Embryonic facial prominence (tissue), 1 donor: Measurements from ENCODE around the gene TNFAIP8.

Experiments used
- DNase-seq: peaks from one replicate; pipeline ENCODE4 v3.0.0-alpha.2; 2016; ENCODE audit errors: extremely low spot score

Gene TNFAIP8

GRCh38 chr5:119346394-119346793, 9.4 kb upstream of the TNFAIP8 start:
- DNase-seq: no peak

GRCh38 chr5:119347574-119347973, 8.2 kb upstream of the TNFAIP8 start:
- DNase-seq: no peak

- DNase-seq: peak; percentile 61
Observed at GRCh38 chr5:119347991-119348390, 7.8 kb upstream of the TNFAIP8 start.

- no peak for DNase-seq
Observed at GRCh38 chr5:119353213-119353612, 2.6 kb upstream of the TNFAIP8 start.

GRCh38 chr5:119353686-119354366, 2.0 kb upstream of the TNFAIP8 start:
- no peak for DNase-seq

GRCh38 chr5:119354537-119355243, 1.1 kb upstream of the TNFAIP8 start:
- DNase-seq: no peak

GRCh38 chr5:119355244-119355638, 578 bp upstream of the TNFAIP8 start:
- no peak for DNase-seq

- DNase-seq: no peak
Observed at GRCh38 chr5:119356612-119357188, 881 bp downstream of the TNFAIP8 start.

- no peak for DNase-seq
Observed at GRCh38 chr5:119357270-119357669, 1.5 kb downstream of the TNFAIP8 start.

GRCh38 chr5:119357808-119358529, 2.1 kb downstream of the TNFAIP8 start:
- no peak for DNase-seq

GRCh38 chr5:119358530-119358900, 2.7 kb downstream of the TNFAIP8 start:
- no peak for DNase-seq

- no peak for DNase-seq
Observed at GRCh38 chr5:119358901-119359603, 3.2 kb downstream of the TNFAIP8 start.

GRCh38 chr5:119359737-119360413, 4.1 kb downstream of the TNFAIP8 start:
- no peak for DNase-seq

- DNase-seq: no peak
Observed at GRCh38 chr5:119360905-119361593, 5.2 kb downstream of the TNFAIP8 start.

- no peak for DNase-seq
Observed at GRCh38 chr5:119361594-119362125, 5.8 kb downstream of the TNFAIP8 start.

- no peak for DNase-seq
Observed at GRCh38 chr5:119362714-119363113, 6.9 kb downstream of the TNFAIP8 start.

- DNase-seq: no peak
Observed at GRCh38 chr5:119363271-119363670, 7.5 kb downstream of the TNFAIP8 start.

- DNase-seq: no peak
Observed at GRCh38 chr5:119363936-119364335, 8.1 kb downstream of the TNFAIP8 start.

- DNase-seq: no peak
Observed at GRCh38 chr5:119365847-119366539, 10.2 kb downstream of the TNFAIP8 start.

- no peak for DNase-seq
Observed at GRCh38 chr5:119366540-119366881, 10.7 kb downstream of the TNFAIP8 start.
